NOMO-1 treated with dmso at 0.1 percent for 144 hours (cell line): ENCODE measurements around the gene CD86.

Experiments
- DNase-seq: peaks from one replicate; lab custom pipeline; 2025; ENCODE audit not compliant: unreplicated experiment; lab: John Stamatoyannopoulos, UW

CD86 gene

DNA sequence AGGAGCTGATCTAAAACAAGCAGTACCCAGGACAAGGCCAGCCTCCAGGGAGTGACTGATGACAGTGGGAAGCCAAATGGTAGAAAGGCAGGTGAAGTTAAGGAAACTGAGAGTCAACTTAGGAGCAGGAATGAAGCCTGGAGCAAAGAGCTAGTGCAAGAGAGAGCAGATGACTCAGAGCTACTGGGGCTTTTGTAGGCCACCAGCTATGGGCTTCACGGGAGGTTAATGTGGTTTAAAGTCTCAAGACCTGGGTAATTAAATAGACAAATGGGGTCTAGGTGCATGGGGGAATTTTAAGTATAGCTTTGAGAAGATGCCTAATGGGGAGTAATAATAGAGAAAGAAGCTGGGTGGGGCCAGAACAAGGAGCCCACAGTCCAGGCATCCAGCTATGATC lies 3.1 kb downstream of the CD86 start:
- DNase-seq, result no peak

DNA sequence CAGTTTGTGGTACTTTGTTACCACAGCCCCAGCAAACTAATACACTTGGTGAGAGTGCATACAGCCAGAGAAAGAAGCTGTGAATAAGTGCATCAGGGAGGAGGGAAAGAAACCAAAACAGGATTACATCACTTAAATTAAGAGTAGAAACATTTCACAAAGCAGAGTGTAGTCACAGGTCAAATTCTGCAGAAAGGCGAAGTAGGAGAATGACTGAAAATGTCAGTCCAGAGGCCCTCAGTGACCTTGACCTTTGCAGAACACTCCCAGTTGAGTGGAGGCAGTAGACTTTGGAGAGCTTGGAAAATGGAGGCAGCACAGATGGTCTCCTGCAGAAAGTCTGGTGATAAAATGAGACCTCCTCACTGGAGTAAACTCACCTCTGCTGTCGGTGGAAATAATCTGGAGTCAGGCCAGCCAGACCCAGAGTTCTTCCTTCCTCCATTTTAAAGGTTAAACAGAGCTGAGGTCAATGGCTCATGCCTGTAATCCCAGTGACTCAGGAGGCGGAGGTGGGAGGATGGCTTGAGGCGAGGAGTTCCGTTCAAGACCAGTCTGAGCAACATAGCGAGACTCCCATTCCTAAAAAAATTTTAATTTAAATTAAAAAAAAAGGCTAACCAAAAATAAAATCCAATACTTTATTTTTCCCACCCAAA lies 5.0 kb downstream of the CD86 start:
- DNase-seq, result no peak

DNA sequence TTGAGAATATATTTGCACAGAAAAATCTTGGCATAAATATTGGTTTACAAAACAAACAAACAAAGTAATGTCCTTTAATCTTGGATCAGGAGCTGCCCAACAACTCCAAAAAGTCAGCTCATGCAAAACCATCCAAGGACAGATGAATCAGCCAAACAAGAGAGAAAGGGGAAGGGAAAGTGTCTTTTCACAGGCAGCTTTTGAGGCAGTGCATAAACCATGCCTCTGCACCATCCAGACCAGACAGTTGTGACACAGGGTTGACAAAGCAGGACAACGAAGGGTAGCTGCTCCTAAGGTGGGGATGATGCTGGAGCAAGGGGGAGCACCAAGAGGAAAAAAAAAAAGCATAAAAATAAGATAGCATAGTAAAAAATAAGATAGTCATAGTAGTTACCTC lies 8.7 kb downstream of the CD86 start:
- peak; percentile 70 for DNase-seq

GRCh38 chr3:122064326-122064725 lies 9.2 kb downstream of the CD86 start:
- no peak for DNase-seq

DNA sequence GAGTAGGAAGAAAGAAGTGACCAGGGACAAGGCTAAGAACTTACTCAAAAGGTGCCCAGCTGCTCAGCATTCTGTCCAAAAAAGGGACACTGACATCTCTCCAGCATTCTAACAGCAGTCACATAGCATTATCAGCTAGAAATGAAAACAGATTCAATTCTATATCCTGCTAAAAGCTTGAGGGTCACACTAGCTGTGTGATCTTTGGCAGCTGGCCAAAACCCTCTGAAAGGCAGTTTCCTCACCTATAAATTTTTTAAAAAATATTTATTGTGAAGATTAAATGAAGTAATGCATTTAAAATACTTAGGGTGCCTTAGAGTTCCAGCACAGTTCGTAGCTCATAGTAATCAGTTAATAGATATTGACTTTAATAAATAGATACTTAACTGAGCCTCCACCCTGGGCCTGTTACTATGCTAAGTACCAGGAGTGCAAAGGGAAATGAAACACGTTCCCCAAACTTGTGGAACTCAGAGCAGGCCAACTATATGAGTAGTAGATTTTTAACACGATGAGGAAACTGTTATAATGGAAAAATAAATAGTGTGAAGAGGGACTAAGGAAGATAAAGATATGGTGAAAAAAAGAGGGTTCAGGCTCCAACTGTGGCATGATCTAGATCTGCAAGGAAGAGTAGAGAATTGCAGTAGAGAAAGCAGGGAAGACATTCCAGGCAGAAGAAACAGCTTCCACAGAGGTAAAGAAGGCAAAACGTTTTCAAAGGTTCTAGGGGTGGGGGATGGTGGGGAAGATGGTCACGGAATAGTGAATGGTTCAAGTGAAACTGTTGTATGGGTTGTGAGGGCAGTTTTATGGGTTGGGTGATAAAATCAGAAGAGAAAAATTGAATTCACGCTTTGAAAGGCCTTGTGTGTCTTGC lies 11.4 kb downstream of the CD86 start:
- no peak for DNase-seq

GRCh38 chr3:122067214-122067550 lies 12.0 kb downstream of the CD86 start:
- DNase-seq, result peak; percentile 83

- DNase-seq, result peak; percentile 31
Observed at GRCh38 chr3:122067588-122068240, 12.6 kb downstream of the CD86 start.

DNA sequence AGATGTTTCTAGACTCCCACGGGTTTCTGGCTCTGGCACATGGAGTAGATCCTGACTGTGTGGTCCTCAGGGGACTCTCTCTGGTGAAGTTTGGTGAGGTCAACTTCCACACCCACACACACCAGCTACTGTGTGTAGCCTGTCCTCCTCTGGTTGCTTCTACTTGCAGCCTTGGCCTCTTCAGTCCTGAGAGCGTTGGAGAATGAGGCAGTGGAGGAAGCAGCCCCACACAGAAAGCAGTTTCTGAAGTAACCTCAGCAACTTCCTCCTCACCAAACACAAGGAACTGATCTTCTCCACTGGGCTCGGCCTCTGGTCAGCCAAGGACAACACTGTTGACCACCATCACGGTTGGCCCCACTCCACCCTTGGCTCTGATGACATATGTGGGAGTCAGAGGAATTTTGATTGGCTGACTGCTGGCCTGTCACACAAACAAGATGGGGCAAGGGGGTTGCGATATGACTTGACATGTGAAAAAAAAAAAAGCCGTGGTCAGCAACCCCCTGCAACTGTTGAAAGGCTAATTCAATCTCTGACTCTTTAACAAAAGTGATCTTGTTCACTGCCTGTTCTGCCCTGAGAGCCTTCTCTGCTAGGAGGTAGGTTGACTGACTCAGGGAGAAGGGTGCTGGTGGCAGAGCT lies 19.6 kb downstream of the CD86 start:
- peak; percentile 77 for DNase-seq

DNA sequence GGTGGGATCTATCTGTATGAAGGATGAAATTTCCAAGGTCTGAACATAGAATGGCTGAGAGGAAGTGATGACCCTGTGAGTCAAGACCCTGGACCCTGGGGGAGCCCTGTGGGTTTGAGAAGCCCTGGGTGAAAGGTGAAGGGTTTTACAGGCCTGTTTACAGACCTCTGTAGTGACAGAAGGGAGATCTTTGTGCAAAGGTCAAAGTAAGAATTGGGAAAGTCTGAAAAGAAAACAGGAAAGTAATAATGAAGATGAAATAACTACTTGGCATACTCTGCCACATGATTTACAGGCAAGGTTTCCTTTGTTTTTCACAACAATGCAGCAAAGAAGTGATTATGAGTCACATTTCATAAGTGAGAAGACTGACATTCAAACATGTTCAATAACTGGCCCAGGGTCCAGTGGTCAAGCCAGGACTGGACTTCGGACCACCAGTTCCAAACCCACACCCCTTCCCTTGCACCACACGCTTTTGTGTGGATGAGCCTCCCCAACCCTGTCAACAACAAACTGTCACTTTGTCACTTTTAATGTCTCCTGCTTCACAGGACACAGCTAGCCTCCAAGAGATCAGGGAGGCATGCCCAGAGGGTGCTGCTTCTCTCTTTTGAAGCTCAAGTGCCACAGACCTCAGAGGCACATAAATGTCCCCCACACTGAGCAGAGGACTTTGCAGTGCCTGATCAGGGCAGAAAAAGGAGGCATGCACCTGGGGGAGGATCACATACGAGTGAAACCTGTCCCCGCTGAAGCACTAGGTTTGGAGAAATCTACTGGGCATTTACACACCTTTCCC lies 21.5 kb downstream of the CD86 start:
- DNase-seq, result no peak

DNA sequence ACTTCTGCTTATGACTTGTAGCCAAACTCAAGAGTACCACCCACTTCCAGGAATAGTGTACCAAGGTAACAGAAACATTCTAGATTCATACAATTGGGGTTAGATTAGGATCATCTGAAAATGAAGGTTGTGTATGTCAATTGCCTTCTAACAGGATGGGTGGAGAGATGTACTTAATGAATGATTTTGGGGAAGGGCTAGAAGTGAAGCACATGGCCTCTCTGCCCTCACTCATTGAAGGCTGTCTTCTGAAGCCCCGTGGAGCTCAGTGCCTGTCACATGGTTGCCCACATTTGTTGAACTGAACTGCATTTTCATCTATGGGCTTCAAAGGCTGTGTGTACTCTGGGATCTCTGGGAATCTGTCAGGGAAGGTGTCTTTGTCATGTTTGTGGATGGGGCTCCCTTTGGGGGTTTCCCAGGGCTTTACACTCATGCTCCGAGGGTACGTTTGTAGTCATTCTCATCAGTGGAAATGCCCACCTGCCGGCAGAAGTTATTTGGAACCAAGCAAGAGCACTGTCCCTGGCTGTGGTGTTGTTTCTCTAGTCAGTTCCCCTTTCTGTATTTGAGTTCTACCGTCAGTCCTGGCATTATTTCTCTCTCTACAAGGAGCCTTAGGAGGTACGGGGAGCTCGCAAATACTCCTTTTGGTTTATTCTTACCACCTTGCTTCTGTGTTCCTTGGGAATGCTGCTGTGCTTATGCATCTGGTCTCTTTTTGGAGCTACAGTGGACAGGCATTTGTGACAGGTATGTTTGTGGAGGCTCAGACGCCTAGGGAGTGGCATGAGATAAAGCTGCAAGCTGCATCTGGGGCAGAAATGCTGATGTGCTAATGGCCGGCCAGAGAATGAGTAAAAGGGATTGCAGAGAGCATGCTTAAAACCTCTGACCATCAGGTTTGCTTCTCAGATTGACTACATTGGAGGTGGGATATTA lies 22.4 kb downstream of the CD86 start:
- DNase-seq, result peak; percentile 42

DNA sequence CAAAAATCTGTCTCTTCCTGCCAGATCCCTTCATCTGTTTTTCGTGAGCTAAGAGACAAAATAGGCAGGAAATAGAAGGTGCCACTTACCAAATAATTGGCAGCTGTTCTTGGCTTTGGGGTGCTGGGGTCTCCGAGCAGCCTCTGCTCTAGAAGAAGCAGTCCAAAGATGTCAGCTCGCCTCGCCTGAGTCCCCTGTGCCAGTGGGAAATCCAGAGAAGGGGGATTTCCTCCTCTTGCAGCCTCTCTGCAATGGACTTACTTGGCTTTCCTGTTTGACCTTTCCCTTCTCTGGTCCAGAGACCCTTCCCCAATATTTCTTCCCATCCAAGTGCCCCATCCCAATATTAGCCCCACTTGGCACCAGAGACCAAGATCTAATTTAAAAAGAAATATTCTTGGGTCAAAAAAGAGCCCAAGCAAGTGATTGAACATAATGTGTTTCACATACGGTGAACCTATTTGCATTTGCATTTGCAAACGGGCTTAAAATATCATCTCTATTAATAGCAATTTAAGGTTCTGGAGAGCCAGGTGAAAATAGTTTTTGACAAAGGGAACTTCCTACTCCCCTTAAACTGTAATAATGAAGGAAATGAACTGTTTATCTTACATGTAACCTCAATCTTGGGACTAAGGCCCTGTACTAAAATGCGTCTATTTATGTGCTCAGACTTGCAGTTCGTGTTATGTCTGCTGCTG lies 23.2 kb downstream of the CD86 start:
- no peak for DNase-seq

DNA sequence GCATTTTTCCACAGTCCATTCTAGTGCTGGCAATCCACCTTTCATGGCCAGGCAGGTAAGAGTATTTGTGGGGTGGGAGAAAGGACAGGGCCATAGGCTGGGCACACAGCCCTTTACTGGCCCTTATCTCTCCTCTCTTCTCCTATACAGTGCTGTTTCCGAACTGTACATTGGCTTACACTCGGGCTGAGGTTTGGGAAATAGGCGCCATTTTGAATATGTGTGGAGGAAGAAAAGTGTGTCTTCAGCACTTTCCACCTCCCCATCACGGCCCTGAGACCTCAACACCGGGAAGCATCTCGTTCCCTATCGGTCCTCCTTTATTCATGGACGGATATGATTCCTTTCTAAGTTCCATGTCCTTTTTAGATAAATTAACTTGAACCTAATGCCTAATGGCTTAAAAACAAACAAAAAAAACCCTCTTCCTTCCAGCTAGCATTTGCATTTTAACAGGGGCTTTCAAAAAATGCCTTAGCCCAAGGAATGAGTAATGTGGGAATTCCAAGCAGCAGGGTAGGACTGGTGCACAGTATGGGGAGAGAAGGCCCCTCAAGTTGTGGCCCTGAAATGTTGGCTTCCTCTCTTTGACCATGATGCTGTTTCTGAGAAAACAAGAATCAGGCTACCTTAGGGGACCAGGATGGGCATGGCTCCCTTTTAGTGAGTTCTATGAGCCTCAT lies 24.5 kb downstream of the CD86 start:
- no peak for DNase-seq

- DNase-seq, result no peak
Observed at GRCh38 chr3:122080207-122080587, 25.0 kb downstream of the CD86 start.

- DNase-seq, result no peak
Observed at GRCh38 chr3:122081543-122082247, 26.5 kb downstream of the CD86 start.

DNA sequence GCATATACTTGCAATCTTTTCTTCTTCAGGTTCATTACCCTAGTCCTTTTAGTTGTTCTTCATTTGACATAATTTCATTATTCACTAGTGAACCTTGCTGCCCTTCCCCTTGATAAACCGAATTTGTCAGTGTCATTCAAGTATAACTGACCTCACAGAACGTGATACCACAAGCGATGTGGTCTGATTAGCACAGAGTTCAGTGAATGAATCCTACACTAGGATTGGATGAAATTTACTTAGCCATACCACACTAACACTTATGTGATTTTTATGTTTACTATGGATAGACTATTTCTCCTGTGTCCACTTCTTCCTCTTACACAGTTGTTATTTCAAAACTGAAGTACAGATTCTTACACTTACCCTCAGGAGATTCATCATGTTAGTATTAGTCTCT lies 27.2 kb downstream of the CD86 start:
- no peak for DNase-seq

- DNase-seq, result no peak
Observed at GRCh38 chr3:122084799-122085198, 29.6 kb downstream of the CD86 start.

- no peak for DNase-seq
Observed at GRCh38 chr3:122085673-122086072, 30.5 kb downstream of the CD86 start.

- no peak for DNase-seq
Observed at GRCh38 chr3:122088531-122088930, 33.4 kb downstream of the CD86 start.
